Esophagus muscularis mucosa (tissue), 4 donors: ENCODE measurements around the gene STX3.

Source experiments
- CTCF ChIP-seq, 3 experiments: fragments of 200-600 bp in 2 of 3; fragments of 450-650 bp in 1 of 3; sonication (generic) in 2 of 3; IDR thresholded peaks; one replicate each; pipeline ENCODE4 v1.5.1; 2017 to 2019; ENCODE audit warnings: antibody characterized with exemption in 3 of 3, mild to moderate bottlenecking in 2 of 3, moderate library complexity in 1 of 3
- EP300 ChIP-seq: sonication (generic); formaldehyde crosslinking; IDR thresholded peaks from one replicate; pipeline ENCODE4 v1.6.1; 2017; ENCODE audit warnings: antibody characterized with exemption
- POLR2A ChIP-seq: fragments of 450-650 bp; IDR thresholded peaks from one replicate; pipeline ENCODE4 v1.6.1; 2017; ENCODE audit warnings: antibody characterized with exemption, moderate library complexity, mild to moderate bottlenecking, low read depth

- no peak for TF ChIP-seq CTCF (IDR thresholded peaks at IDR 0.05)
- TF ChIP-seq EP300 = no peak
- TF ChIP-seq POLR2A = no peak
These were observed 16.4 kb downstream of the STX3 start for GRCh38 chr11:59771605-59772004.
